Vagina (tissue), 2 donors: ENCODE results near the gene MRC2.

Experiments
- CTCF ChIP-seq, 3 experiments: fragments of 450-650 bp in 2 of 3; fragments of 200-600 bp in 1 of 3; sonication (generic) in 1 of 3; IDR thresholded peaks; one replicate each; pipeline ENCODE4 v1.5.1; 2017 to 2019; ENCODE audit warnings: antibody characterized with exemption in 3 of 3, mild to moderate bottlenecking in 2 of 3, moderate library complexity in 2 of 3
- POLR2A ChIP-seq, 2 donors: fragments of 450-650 bp; IDR thresholded peaks; one replicate each; pipeline ENCODE4 v1.6.1; 2017; ENCODE audit warnings: antibody characterized with exemption in 2 of 2, mild to moderate bottlenecking in 2 of 2, moderate library complexity in 2 of 2

- no peak for TF ChIP-seq CTCF (IDR thresholded peaks at IDR 0.05)
- TF ChIP-seq POLR2A (IDR thresholded peaks at IDR 0.05): no peak
Measured at GRCh38 chr17:62596662-62597061, 30.8 kb upstream of the MRC2 start.
